ENCODE data around the gene FAM43B.

The FAM43B gene, protein sequence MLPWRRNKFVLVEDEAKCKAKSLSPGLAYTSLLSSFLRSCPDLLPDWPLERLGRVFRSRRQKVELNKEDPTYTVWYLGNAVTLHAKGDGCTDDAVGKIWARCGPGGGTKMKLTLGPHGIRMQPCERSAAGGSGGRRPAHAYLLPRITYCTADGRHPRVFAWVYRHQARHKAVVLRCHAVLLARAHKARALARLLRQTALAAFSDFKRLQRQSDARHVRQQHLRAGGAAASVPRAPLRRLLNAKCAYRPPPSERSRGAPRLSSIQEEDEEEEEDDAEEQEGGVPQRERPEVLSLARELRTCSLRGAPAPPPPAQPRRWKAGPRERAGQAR

GRCh38 chr1:20551945-20552727, at the start of gene FAM43B:
TSS of gene FAM43B (plus strand) at chr1:20552573. CDS start at chr1:20552974, 401 bp downstream.
- Histone ChIP-seq H2AFZ (ENCODE audit: low read length) (no peak within 1 kb of the TSS), H3K9me2 (replicated peaks; ENCODE audit: insufficient read depth, low read length) (no peaks in the 10 kb centered on the region), H3K4me1 (ENCODE audit: low read length) (no peaks in the 10 kb centered on the region), H3K27me3 (replicated peaks; ENCODE audit: insufficient read depth, low read length) (peaks cover 88% of the 10 kb centered on the region), H3F3A (ENCODE audit: insufficient read depth, low read length) (no peaks in the 10 kb centered on the region), H3K9ac (ENCODE audit: low read length) (no peak within 1 kb of the TSS), H4K20me1 (ENCODE audit: insufficient read depth, low read length) (no peaks in the 10 kb centered on the region), H3K9me3 (replicated peaks; ENCODE audit: insufficient read depth, low read length) (no peaks in the 10 kb centered on the region), H3K36me3 (replicated peaks; ENCODE audit: insufficient read depth, low read length) (no peaks in the 10 kb centered on the region), H3K4me3 (ENCODE audit: low read length) (no peak within 1 kb of the TSS), H3K27ac (ENCODE audit: low read length) (no peak within 1 kb of the TSS), H3K79me2 (ENCODE audit: low read length) (no peaks in the 10 kb centered on the region), H3K4me2 (ENCODE audit: low read depth, low read length) (no peak within 1 kb of the TSS)
- TF ChIP-seq EZH2phosphoT487 (IDR thresholded peaks at IDR 0.05; ENCODE audit: low read length): no peak
- TF ChIP-seq, protein P1, sequence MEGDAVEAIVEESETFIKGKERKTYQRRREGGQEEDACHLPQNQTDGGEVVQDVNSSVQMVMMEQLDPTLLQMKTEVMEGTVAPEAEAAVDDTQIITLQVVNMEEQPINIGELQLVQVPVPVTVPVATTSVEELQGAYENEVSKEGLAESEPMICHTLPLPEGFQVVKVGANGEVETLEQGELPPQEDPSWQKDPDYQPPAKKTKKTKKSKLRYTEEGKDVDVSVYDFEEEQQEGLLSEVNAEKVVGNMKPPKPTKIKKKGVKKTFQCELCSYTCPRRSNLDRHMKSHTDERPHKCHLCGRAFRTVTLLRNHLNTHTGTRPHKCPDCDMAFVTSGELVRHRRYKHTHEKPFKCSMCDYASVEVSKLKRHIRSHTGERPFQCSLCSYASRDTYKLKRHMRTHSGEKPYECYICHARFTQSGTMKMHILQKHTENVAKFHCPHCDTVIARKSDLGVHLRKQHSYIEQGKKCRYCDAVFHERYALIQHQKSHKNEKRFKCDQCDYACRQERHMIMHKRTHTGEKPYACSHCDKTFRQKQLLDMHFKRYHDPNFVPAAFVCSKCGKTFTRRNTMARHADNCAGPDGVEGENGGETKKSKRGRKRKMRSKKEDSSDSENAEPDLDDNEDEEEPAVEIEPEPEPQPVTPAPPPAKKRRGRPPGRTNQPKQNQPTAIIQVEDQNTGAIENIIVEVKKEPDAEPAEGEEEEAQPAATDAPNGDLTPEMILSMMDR (IDR thresholded peaks at IDR 0.05; ENCODE audit: low read length): no peak
- no peak for TF ChIP-seq EZH2 (optimal IDR thresholded peaks at IDR 0.05; ENCODE audit: low read depth, low read length)
- DNase-seq: no peak

- no peaks in the 10 kb centered on the region; the same call in 1 of the 2 replicates for H3K4me1 ChIP-seq (ENCODE audit: low read length)
- no peak overlapping the region for H3K4me2 ChIP-seq (ENCODE audit: low read depth, low read length)
These were observed 46.9 kb upstream of the FAM43B start for GRCh38 chr1:20505488-20505887.

GRCh38 chr1:20507248-20507563, 45.2 kb upstream of the FAM43B start:
- Histone ChIP-seq H3K36me3 (replicated peaks; ENCODE audit: insufficient read depth, low read length) (no peaks in the 10 kb centered on the region), H3F3A (ENCODE audit: insufficient read depth, low read length) (no peaks in the 10 kb centered on the region), H3K4me2 (ENCODE audit: low read depth, low read length) (peak overlapping the region; percentile 67), H3K27ac (ENCODE audit: low read length) (peak overlapping the region; percentile 46; the same call in 1 of the 2 replicates), H3K4me3 (ENCODE audit: low read length) (peak overlapping the region; percentile 82), H2AFZ (ENCODE audit: low read length) (peak overlapping the region; percentile 80), H3K27me3 (replicated peaks; ENCODE audit: insufficient read depth, low read length) (no peaks in the 10 kb centered on the region), H3K4me1 (ENCODE audit: low read length) (peaks cover 8% of the 10 kb centered on the region), H3K9ac (ENCODE audit: low read length) (peak overlapping the region; percentile 80), H4K20me1 (ENCODE audit: insufficient read depth, low read length) (no peaks in the 10 kb centered on the region), H3K9me3 (replicated peaks; ENCODE audit: insufficient read depth, low read length) (no peaks in the 10 kb centered on the region), H3K79me2 (ENCODE audit: low read length) (peaks cover 37% of the 10 kb centered on the region), H3K9me2 (replicated peaks; ENCODE audit: insufficient read depth, low read length) (no peaks in the 10 kb centered on the region)
- DNase-seq: no peak
- TF ChIP-seq, protein P1 (IDR thresholded peaks at IDR 0.05; ENCODE audit: low read length): no peak
- TF ChIP-seq EZH2 (optimal IDR thresholded peaks at IDR 0.05; ENCODE audit: low read depth, low read length) (no peak), EZH2phosphoT487 (IDR thresholded peaks at IDR 0.05; ENCODE audit: low read length) (no peak)

More at GRCh38 chr1:20505488-20505887, 46.9 kb upstream of the FAM43B start:
- no peak for TF ChIP-seq EZH2phosphoT487 (IDR thresholded peaks at IDR 0.05; ENCODE audit: low read length)
- TF ChIP-seq, protein P1 (IDR thresholded peaks at IDR 0.05; ENCODE audit: low read length): no peak
- no peak for TF ChIP-seq EZH2 (optimal IDR thresholded peaks at IDR 0.05; ENCODE audit: low read depth, low read length)
- Histone ChIP-seq H3K4me3 (ENCODE audit: low read length) (no peak overlapping the region), H4K20me1 (ENCODE audit: insufficient read depth, low read length) (no peaks in the 10 kb centered on the region), H2AFZ (ENCODE audit: low read length) (no peak overlapping the region), H3K36me3 (replicated peaks; ENCODE audit: insufficient read depth, low read length) (no peaks in the 10 kb centered on the region), H3K9ac (ENCODE audit: low read length) (no peak overlapping the region), H3F3A (ENCODE audit: insufficient read depth, low read length) (no peaks in the 10 kb centered on the region), H3K9me2 (replicated peaks; ENCODE audit: insufficient read depth, low read length) (no peaks in the 10 kb centered on the region), H3K79me2 (ENCODE audit: low read length) (peaks cover 37% of the 10 kb centered on the region), H3K9me3 (replicated peaks; ENCODE audit: insufficient read depth, low read length) (no peaks in the 10 kb centered on the region), H3K27me3 (replicated peaks; ENCODE audit: insufficient read depth, low read length) (no peaks in the 10 kb centered on the region), H3K27ac (ENCODE audit: low read length) (no peak overlapping the region)
- DNase-seq: no peak

Data from MM.1S (cell line).